HG03354 (cell line): ENCODE measurements around the gene TRMT10A.
"Not testable (repeated sequence)": the region's sequence is repeated elsewhere in the genome, so short reads cannot be mapped to it uniquely, and the experiment has no call there.

Experiments used
- ATAC-seq: cut with Tn5 transposase; IDR thresholded peaks from one replicate; pipeline ENCODE4 v1.9.1; 2021; ENCODE audit warnings: mild to moderate bottlenecking; ENCODE audit not compliant: unreplicated experiment, poor library complexity, severe bottlenecking

TRMT10A gene

DNA sequence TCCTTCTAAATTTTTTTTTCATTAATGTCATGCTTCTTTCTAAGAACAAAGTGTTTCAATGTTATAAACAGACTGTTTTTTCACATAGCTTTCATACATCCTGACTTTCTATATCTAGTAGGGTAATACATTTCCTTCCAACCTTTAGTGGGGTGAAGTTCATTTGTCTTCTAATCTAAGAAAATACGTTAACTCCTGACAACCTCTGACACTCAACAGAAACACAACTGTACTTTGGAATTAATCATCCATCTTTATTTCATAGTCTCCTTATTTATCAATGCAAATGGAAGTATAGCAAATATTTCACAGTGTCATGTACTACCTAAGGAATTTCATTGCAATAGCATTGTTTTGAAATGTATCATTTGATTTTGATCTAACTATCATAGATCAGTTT is 8.0 kb upstream of the TRMT10A start:
- no peak for ATAC-seq

DNA sequence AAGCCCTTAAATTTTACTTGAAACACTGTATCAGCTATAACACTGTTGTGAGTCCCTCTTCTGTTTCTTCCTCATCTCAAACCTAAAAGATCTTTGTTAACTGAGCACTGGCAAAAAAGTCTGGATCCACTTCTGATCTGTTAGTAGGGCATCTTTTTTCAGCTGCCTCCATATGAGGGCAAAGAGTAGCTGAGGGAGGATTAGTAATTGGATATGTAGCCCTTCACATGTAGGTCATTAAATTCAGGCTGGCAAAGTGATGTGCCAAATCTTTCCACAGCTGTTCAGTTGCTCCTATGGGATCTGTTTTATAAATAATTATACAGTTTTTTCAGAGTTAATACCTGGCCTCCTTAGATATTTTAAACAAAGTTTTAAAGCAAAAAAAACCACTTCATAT is 1.1 kb upstream of the TRMT10A start:
- ATAC-seq, result no peak

DNA sequence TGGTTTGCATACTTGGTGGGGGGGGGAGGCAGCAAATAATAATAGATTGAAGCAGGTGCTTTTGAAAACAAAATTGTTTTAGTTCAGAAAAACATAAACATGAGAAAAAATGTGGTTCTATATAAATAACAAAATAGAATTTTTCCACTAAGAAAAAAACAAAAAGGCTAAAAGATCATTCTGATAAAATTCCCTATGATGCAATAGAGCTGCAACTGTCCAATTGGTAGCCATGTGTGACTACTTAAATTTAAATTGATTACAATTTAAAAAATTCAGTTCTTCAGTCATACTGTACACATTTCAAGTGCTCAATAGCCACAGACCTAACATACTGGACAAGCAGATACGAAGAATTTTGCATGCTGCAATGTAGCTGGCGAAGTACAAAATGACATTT is 11.0 kb downstream of the TRMT10A start:
- no peak for ATAC-seq

DNA sequence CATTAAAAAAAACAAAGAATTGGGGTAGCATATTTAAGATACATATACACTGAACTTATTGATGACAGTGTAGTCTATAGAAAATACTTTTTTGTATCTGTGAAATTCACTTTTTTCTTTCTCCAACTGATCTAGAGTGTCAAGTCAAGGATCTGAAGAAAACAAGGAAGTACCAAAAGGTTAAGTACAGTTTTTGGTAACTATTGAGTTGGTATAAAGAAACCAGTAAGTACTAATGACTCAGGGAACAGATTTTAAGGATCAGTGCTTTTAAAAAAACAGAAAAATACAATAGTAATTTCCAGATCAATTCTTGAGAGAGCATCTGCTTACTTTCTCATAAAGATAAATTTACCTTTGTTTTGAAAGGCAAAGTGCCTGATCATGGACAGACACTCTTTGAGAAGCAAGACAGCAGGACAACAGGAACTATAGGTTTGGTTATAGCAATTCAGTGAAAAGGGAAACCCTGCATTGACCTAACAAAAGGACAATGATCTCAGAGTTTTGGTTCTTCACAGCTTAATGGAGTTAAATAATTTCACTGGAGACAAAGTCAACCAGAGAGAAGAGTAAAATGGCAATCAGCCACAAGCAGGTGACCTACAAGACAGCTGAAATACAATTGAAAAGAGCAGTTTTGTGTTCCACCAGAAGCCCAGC is 23.4 kb downstream of the TRMT10A start:
- no peak for ATAC-seq

DNA sequence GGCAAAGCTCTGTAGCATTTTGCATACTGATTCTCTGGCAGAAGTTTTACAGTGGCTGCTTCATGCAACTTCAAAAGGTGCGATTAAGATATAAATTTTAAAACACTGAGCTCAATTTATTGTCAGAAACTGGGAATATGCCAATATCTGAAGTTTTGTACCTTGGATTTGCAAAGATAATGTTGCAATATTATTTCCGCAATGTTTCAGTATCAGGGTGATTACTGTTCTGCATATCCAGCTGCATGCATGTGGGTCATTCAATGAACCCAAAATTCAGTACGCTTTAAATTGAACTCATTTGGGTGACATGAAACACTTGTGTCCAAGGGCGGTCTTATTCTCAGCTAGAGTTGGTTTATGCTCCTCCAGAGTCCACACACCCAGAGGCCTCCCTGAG is 26.2 kb downstream of the TRMT10A start:
- ATAC-seq, result no peak

DNA sequence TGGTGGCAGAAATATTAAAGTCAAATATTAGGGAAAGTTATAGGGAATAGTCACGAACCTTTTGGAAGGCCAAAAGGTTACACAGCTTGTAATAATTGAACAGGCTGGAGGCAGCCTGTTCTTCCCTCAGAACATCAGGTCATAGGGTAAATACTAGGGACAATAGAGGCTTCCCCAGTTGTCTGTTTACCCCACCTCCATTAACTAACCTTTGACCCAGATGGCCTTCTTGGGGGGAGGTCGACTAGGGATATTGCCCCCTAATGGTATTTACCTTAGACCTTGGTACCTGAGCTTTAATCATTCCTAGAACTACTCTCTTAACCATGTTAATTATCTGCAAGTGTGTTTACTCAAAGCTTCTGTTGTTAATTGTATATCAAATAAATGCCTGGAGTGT is 27.0 kb downstream of the TRMT10A start:
- no peak for ATAC-seq

DNA sequence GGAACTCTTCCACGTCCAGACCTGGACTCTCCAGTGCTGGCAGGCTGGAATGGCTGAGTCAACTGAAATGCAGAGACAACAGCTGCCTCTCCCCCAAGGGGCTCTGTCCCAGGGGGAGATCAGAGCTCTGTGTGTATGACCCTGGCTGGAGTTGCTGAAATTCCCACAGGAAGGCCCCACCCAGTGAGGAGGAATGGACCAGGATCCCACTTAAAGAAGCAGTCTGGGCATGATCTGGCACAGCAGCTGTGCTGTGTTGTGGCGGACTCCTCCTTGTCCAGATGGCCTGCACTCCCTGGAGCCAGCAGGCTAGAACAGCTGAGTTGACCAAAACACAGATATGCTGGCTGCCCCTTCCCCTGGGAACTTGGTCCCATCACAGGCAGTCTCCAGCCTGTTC is 27.6 kb downstream of the TRMT10A start:
- ATAC-seq, result no peak

DNA sequence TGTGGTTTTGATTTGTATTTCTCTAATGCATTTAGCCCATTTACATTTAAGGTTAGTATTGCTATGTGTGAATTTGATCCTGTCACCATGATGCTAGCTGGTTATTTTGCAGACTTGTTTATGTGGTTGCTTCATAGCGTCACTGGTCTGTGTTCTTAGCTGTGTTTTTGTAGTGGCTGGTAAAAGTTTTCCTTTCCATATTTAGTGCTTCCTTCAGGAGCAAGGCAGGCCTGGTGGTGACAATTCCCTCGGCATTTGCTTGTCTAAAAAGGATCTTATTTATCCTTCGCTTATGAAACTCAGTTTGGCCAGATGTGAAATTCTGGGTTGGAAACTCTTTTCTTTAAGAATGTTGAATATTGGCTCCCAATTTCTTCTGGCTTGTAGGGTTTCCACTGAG is 29.1 kb downstream of the TRMT10A start:
- ATAC-seq, result not testable (repeated sequence)

DNA sequence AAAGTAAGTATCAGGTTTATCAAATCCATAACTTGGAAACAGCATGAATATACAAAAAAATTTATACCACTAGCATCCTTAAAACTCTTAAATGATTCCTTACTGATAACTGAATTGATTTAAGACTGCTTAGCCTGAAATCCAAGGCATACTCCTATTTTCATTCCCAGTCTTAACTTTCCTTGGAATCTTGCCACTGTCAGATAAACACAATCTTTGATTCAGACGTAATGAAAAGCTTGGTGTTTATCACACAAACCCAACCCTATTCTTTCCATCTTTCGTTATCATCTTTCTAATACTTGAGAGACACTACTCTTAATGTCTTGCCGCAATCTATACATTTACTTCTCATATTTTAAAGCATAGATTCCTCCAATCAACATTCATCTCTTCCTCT is 33.9 kb downstream of the TRMT10A start:
- no peak for ATAC-seq

DNA sequence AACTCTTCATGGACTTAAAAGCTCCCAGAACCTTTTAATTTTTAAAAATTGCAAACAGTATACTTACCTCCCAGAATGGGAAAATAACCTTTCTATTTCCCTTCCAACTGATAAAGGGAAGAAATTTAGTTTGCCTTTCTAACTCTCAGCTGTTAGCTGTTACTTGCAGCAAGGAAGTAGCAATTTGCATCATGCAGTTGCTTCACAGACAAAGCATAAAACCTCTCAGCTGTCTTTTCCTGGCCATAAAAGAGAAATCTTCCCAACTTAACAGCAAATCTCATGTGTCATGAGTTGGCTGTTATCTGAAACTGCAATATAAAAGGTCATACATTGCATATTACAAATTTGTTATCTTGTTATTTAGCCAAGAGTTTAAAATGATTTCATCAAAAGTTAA is 34.6 kb downstream of the TRMT10A start:
- ATAC-seq, result no peak

DNA sequence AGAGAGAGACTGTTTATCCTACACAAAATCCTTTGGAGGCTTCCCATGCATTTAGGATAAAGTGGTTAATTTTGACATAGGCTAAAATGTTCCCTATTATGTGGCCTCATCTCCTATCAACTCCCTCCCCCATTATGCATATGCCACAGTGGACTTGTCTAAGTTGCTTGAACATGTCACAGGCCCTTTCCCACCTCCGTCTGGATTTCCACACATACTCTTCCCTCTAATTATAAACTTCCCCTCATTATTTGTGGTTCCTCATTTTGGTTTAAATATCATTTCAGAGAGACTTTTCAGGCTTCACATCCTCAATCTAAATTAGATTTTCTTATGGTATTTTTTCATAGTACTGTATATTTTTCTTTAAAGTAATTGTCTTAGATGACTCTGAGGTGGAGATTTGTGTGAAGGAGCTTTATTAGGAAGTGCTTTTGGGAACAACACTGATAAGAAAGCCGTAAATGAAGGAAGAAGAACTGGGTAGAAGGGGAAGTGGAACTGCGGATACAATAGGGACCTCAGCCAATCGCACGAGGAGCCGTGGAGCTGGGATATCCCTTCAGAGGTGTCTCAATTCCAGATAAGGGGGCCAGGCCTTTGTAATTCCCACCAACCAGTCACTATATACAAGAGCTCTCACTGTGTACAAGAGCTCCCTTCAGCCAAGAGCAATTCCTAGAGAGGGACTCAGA is 45.1 kb downstream of the TRMT10A start:
- no peak for ATAC-seq

DNA sequence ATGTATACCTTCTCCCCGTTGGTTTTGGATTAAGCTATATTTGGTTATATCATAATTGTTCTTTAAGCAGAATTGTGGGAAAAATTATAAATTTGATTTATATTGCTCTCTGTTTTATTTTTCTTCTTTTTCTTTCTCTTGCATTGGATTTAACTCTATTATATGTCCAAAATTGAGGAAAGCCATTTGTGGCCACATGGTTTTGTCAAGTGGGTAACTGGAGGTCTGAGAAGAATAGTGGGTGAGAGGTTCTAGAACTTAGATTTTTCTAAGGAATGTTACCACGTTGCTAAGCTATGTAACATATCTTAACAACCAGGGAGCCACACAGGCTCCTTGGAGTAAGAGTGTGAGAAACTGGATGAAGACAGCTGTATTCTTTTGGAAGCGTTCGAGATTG is 53.1 kb downstream of the TRMT10A start, which contains the start of gene C4orf17:
Gene C4orf17 (plus strand): TSS at position 301 of the 400 bp plus-strand sequence. CDS start 2,061 bp downstream, outside the sequence.
- no peak for ATAC-seq

DNA sequence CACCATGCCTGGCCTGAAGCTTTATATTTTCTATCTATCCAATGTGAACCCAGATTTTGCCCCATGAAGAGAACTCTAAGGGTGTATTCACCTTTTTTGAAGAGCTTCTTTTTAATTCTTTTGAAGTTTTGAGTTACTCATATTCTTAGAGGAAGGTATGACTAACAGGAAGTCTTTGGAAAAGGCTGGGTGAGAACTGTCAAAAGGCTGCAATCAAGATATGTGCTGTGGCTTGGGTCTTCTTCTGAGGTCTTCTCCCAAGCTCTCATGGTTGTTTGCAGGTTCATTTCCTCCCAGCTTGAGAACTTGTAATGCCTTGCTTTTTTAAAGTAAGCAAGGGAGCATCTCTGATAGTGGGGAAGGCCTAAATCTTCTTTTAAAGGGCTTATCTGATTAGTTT is 56.1 kb downstream of the TRMT10A start:
- no peak for ATAC-seq

DNA sequence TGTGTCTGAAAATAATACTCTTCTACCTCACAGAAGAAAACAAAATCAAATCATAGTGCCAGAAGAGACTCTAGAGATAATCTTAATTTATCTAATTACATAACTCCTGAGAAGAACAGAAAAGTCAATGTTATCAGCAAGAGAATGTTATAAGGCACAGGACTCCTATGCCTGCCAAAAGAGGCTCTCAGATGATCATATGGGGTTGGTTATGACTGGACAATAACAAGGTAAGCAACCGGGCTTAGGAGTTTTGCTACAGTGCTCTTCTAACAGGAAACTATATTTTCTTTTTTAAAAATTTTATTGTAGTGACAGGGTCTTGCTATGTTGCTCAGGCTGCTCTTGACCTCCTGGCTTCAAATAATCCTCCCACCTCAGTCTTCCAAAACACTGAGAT is 56.5 kb downstream of the TRMT10A start:
- no peak for ATAC-seq

DNA sequence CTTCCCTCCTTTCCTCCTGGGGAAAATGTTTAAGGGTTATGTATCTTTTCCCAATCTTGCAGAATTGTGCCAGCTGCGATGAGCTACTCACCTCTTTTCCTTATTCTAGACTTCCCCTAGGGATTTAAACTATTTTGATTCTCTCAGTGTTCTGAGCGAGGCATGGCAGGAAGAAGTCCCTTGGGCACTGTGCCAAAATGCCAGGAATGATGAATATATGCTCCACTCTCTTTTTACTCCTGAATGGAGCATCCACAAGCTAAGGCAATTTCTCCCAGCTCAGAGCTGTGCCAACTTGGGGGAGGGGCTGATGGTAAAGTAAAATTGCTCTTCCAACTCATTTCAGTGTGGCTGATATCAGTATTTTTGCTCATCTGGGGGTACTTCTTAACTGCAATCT is 57.1 kb downstream of the TRMT10A start:
- no peak for ATAC-seq

DNA sequence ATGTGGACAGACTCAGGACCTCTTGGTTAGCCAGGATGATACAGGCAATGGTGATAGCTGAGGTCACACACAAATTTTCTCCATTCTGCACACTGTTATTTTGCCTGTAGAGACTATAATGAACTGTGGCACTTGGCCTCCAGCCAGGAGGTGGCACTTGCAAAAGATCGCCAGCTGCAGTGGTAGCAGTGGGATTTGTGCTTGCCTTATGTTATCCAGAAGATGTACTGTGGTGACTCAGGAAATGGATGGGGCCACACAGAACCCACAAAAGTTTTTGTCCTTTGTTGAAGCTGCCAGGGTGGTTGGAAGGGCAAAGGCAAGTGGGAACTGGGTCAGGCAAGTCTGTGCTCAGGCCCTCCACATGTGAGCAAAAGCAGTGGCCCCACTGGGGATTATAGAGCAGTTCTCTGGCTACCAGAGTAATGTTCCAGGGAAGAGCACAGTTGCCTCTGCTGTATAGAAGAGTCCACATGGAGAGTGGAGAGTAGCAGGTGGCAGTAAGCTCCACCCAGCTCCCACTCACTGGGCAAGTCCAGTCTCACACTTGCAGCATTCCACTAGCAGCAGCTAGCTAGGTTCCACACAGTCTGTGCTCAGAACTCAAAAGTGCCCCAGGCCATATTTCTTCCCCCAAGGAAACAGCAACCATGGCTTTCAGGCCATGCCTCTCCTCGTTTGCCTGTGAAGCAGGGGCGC is 58.9 kb downstream of the TRMT10A start:
- no peak for ATAC-seq
